HEK293 (cell line): ENCODE data around the gene CASP3.
A peak's percentile ranks its signal among the peaks of the same experiment; 100 is the strongest.

Experiments used
- CTCF ChIA-PET: fragments of 350-600 bp; formaldehyde crosslinking; extraction: SDS; loops from one replicate; lab custom pipeline; 2021; ENCODE audit warnings: antibody characterized with exemption; lab: Yijun Ruan, JAX
- POLR2A ChIA-PET: fragments of 300-600 bp; formaldehyde crosslinking; extraction: SDS; loops from one replicate; lab custom pipeline; 2020; ENCODE audit warnings: antibody characterized with exemption, inconsistent platforms; lab: Yijun Ruan, JAX
- H3K27ac ChIP-seq: fragments of 200-500 bp; sonication (Bioruptor generic); 2 replicates; pipeline ENCODE4 v1.5.1; 2014; ENCODE audit warnings: low read depth, low read length, control low read depth, inconsistent platforms; ENCODE audit errors: extremely low read depth
- H3K36me3 ChIP-seq, 2 experiments: fragments of 200-500 bp in 1 of 2; sonication (Bioruptor generic) in 1 of 2; 1 replicate in 1 of 2; 2 replicates in 1 of 2; pipeline ENCODE4 v1.5.1; 2014 to 2017; ENCODE audit warnings: inconsistent platforms in 2 of 2, low read length in 2 of 2; ENCODE audit not compliant: control insufficient read depth in 2 of 2, insufficient read depth in 1 of 2
- H3K4me1 ChIP-seq: fragments of 200-500 bp; sonication (Bioruptor generic); 2 replicates; pipeline ENCODE4 v1.5.1; 2014; ENCODE audit warnings: mild to moderate bottlenecking, low read length, inconsistent platforms; ENCODE audit not compliant: control insufficient read depth, insufficient read depth
- H3K4me3 ChIP-seq: 2 replicates; pipeline ENCODE4 v1.5.1; 2011; ENCODE audit warnings: low read depth, mild to moderate bottlenecking, control low read depth, low read length, moderate library complexity
- H3K9me3 ChIP-seq: fragments of 200-500 bp; sonication (Bioruptor generic); 2 replicates; pipeline ENCODE4 v1.5.1; 2014; ENCODE audit warnings: low read depth, low read length, inconsistent platforms; ENCODE audit not compliant: control insufficient read depth, insufficient read depth
- GLIS2 ChIP-seq: fragments of 450-650 bp; formaldehyde crosslinking; IDR thresholded peaks from 2 replicates; pipeline ENCODE4 v1.5.1; 2016; ENCODE audit warnings: missing biosample characterization, missing genetic modification characterization
- MYNN ChIP-seq: fragments of 450-650 bp; formaldehyde crosslinking; IDR thresholded peaks from 2 replicates; pipeline ENCODE4 v1.5.1; 2016; ENCODE audit warnings: missing biosample characterization, missing genetic modification characterization, borderline replicate concordance
- MZF1 ChIP-seq: fragments of 450-650 bp; formaldehyde crosslinking; IDR thresholded peaks from 2 replicates; pipeline ENCODE4 v1.5.1; 2017; ENCODE audit warnings: missing biosample characterization, missing genetic modification characterization, borderline replicate concordance
- OSR2 ChIP-seq: fragments of 450-650 bp; formaldehyde crosslinking; IDR thresholded peaks from 2 replicates; pipeline ENCODE4 v1.5.1; 2016; ENCODE audit warnings: missing biosample characterization, missing genetic modification characterization
- PRDM1 ChIP-seq: fragments of 450-650 bp; formaldehyde crosslinking; IDR thresholded peaks from 2 replicates; pipeline ENCODE4; 2016; ENCODE audit warnings: missing biosample characterization, missing genetic modification characterization
- REST ChIP-seq: fragments of 450-650 bp; formaldehyde crosslinking; IDR thresholded peaks from 2 replicates; pipeline ENCODE4 v1.5.1; 2016; ENCODE audit warnings: missing biosample characterization, missing genetic modification characterization
- SCRT1 ChIP-seq: fragments of 450-650 bp; formaldehyde crosslinking; IDR thresholded peaks from 2 replicates; pipeline ENCODE4 v1.5.1; 2016; ENCODE audit warnings: missing biosample characterization, missing genetic modification characterization, borderline replicate concordance
- TSHZ1 ChIP-seq: fragments of 450-650 bp; formaldehyde crosslinking; IDR thresholded peaks from 2 replicates; pipeline ENCODE4 v1.5.1; 2016; ENCODE audit warnings: missing biosample characterization, missing genetic modification characterization, borderline replicate concordance
- ZNF10 ChIP-seq: fragments of 450-650 bp; formaldehyde crosslinking; IDR thresholded peaks from 2 replicates; pipeline ENCODE4 v1.5.1; 2017; ENCODE audit warnings: missing biosample characterization, missing genetic modification characterization
- ZNF169 ChIP-seq: fragments of 450-650 bp; formaldehyde crosslinking; IDR thresholded peaks from 2 replicates; pipeline ENCODE4 v1.5.1; 2016; ENCODE audit warnings: missing biosample characterization, missing genetic modification characterization
- ZNF18 ChIP-seq: fragments of 450-650 bp; formaldehyde crosslinking; IDR thresholded peaks from 2 replicates; pipeline ENCODE4 v1.5.1; 2016; ENCODE audit warnings: missing biosample characterization, missing genetic modification characterization
- ZNF274 ChIP-seq, 2 experiments: fragments of 200-500 bp in 1 of 2; fragments of 450-650 bp in 1 of 2; sonication (Bioruptor generic) in 1 of 2; formaldehyde crosslinking in 1 of 2; IDR thresholded peaks; 2 replicates each; pipeline versions ENCODE4 v1.5.1 to v1.6.1; 2014 to 2016; ENCODE audit warnings: borderline replicate concordance in 1 of 2, inconsistent platforms in 1 of 2, low read length in 1 of 2, missing biosample characterization in 1 of 2, missing genetic modification characterization in 1 of 2
- ZNF302 ChIP-seq: fragments of 450-650 bp; formaldehyde crosslinking; IDR thresholded peaks from 2 replicates; pipeline ENCODE4 v1.5.1; 2016; ENCODE audit warnings: missing biosample characterization, missing genetic modification characterization, low read depth
- ZNF335 ChIP-seq: fragments of 450-650 bp; formaldehyde crosslinking; conservative IDR thresholded peaks from 2 replicates; pipeline ENCODE4 v1.5.1; 2016; ENCODE audit warnings: missing biosample characterization, missing genetic modification characterization
- ZNF341 ChIP-seq: fragments of 450-650 bp; formaldehyde crosslinking; IDR thresholded peaks from 2 replicates; pipeline ENCODE4; 2016; ENCODE audit warnings: low read depth, missing biosample characterization, missing genetic modification characterization
- ZNF473 ChIP-seq: fragments of 450-650 bp; formaldehyde crosslinking; IDR thresholded peaks from 2 replicates; pipeline ENCODE4 v1.5.1; 2017; ENCODE audit warnings: missing biosample characterization, missing genetic modification characterization
- ZNF501 ChIP-seq: fragments of 450-650 bp; formaldehyde crosslinking; IDR thresholded peaks from 2 replicates; pipeline ENCODE4 v1.5.1; 2016; ENCODE audit warnings: missing biosample characterization, missing genetic modification characterization
- ZNF580 ChIP-seq: fragments of 450-650 bp; formaldehyde crosslinking; IDR thresholded peaks from 2 replicates; pipeline ENCODE4 v1.5.1; 2016; ENCODE audit warnings: missing biosample characterization, missing genetic modification characterization
- ZNF658 ChIP-seq: fragments of 450-650 bp; formaldehyde crosslinking; IDR thresholded peaks from 2 replicates; pipeline ENCODE4; 2016; ENCODE audit warnings: missing biosample characterization, missing genetic modification characterization
- ZNF76 ChIP-seq: fragments of 450-650 bp; formaldehyde crosslinking; IDR thresholded peaks from 2 replicates; pipeline ENCODE4; 2016; ENCODE audit warnings: low read depth, missing biosample characterization, missing genetic modification characterization, borderline replicate concordance
- ZNF777 ChIP-seq: fragments of 450-650 bp; formaldehyde crosslinking; IDR thresholded peaks from 2 replicates; pipeline ENCODE4 v1.5.1; 2017; ENCODE audit warnings: missing biosample characterization, missing genetic modification characterization, borderline replicate concordance
- ZNF791 ChIP-seq: fragments of 450-650 bp; formaldehyde crosslinking; IDR thresholded peaks from 2 replicates; pipeline ENCODE4 v1.5.1; 2016; ENCODE audit warnings: missing biosample characterization, missing genetic modification characterization
- ZXDB ChIP-seq: fragments of 450-650 bp; formaldehyde crosslinking; IDR thresholded peaks from 2 replicates; pipeline ENCODE4 v1.5.1; 2016; ENCODE audit warnings: missing biosample characterization, missing genetic modification characterization

Gene CASP3

GRCh38 chr4:184649971-184650855, 966 bp upstream of the CASP3 start:
- Histone ChIP-seq H3K36me3 (peaks cover 0 to 6% of the 10 kb centered on the region in 2 experiments; a peak in 1 of 3 replicates), H3K4me3 (peak overlapping the region; percentile 59), H3K27ac (peak overlapping the region; percentile 91), H3K4me1 (peaks cover 18% of the 10 kb centered on the region), H3K9me3 (no peaks in the 10 kb centered on the region)
- TF ChIP-seq ZNF473 (tag by site-specific recombination) (no peak), ZNF10 (no peak), ZNF501 (peak; percentile 49), MZF1 (tag by site-specific recombination) (0 out of 2 replicates have a peak, but pooled peaks have one; percentile 21), ZNF335 (tag by site-specific recombination) (peak; percentile 79), ZNF18 (peak; percentile 52), ZNF341 (tag by site-specific recombination) (peak; percentile 20; the same call in 1 of the 2 replicates), ZNF777 (tag by site-specific recombination) (no peak), PRDM1 (tag by site-specific recombination) (no peak), OSR2 (tag by site-specific recombination) (no peak)
- CTCF ChIA-PET, result interaction anchor here (0.7 kb wide), 1 partner anchor 99 kb away, joined by 5 read pairs; no protein-coding TSS in a partner anchor
- POLR2A ChIA-PET, result interaction anchor here (0.6 to 2.8 kb wide), 14 partner anchors 9 to 413 kb away, joined by 3 to 21 read pairs (median 4); partner anchors contain the start of genes CENPU and IRF2

GRCh38 chr4:184648313-184649025, 778 bp downstream of the CASP3 start:
- Histone ChIP-seq H3K27ac (peak overlapping the region; percentile 85), H3K9me3 (no peaks in the 10 kb centered on the region), H3K36me3 (peaks cover 0 to 6% of the 10 kb centered on the region in 2 experiments; a peak in 1 of 3 replicates), H3K4me3 (peak overlapping the region; percentile 82), H3K4me1 (peaks cover 24% of the 10 kb centered on the region)
- ChIA-PET CTCF (interaction anchor here (0.6 to 0.7 kb wide), 2 partner anchors 9 to 1604 kb away, joined by 3 read pairs; no protein-coding TSS in a partner anchor), POLR2A (interaction anchor here (0.8 to 2.8 kb wide), 9 partner anchors 9 to 417 kb away, joined by 3 to 21 read pairs (median 6); partner anchors contain the start of genes CENPU and IRF2)
- TF ChIP-seq ZNF274 (IDR thresholded peaks at IDR 0.05; ENCODE audit: low read length) (no peak), ZNF274 (tag by site-specific recombination; IDR thresholded peaks at IDR 0.05; ENCODE audit: borderline replicate concordance) (no peak), ZNF302 (tag by site-specific recombination) (no peak), TSHZ1 (no peak), ZNF76 (no peak), SCRT1 (peak; percentile 79), ZNF791 (tag by site-specific recombination) (no peak), PRDM1 (tag by site-specific recombination) (no peak), ZNF658 (tag by site-specific recombination) (no peak), REST (no peak), ZXDB (tag by site-specific recombination) (no peak), ZNF580 (tag by site-specific recombination) (no peak), MYNN (tag by site-specific recombination) (no peak), GLIS2 (tag by site-specific recombination) (no peak), ZNF169 (no peak)
